ENCODE results near the gene ZNF365. TPM values are rescaled to one million over a fixed set of nuclear protein-coding genes. Genes with fewer than 3 reads are reported as not detected.
"Not testable (repeated sequence)": the region's sequence is repeated elsewhere in the genome, so short reads cannot be mapped to it uniquely, and the experiment has no call there.

Gene ZNF365
- total and polyA plus RNA-seq, 4 donors = 0.87 to 2.4 (median 1.2) TPM

DNA sequence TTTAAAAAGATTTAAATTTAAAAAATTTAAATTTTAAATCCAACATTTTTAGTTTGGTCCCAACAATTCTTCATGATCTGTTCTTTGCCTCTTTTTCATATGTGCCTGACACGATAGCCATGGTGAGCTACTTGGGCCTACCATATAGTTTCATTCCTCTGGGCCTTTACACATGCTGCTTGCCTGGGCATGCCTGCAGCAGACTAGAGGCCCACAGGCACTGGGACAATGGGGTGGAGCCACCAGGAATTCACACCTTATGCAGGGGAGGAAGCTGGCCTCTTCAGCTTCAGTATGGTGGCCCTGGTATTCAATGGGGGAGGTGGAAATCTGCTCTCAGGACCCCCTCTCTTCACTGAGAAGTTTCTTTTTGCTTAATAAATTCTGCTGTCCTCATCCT, 37.8 kb upstream of the ZNF365 start:
- H3K4me3 ChIP-seq (ENCODE audit: low read length in 2 of 2) = no peak overlapping the region
- H3K9me3 ChIP-seq (ENCODE audit: control insufficient read depth, low read length) = no peaks in the 10 kb centered on the region
- intact Hi-C loops (cut with DNase I) = no loop called here
- no peaks in the 10 kb centered on the region for H3K36me3 ChIP-seq (ENCODE audit: control insufficient read depth in 1 of 2, insufficient read depth in 2 of 2, low read length in 1 of 2)
- ATAC-seq (ENCODE audit: low FRiP score) (no peak), DNase-seq (no peak)
- WGBS, 2 donors = 95 to 100% methylated on average over 1 of the region's 1 CpG
- no peaks in the 10 kb centered on the region for H3K27me3 ChIP-seq (ENCODE audit: control insufficient read depth in 1 of 2, insufficient read depth in 2 of 2, low read length in 1 of 2)
- H3K27ac ChIP-seq (ENCODE audit: low read depth in 1 of 2, low read length in 2 of 2) = no peak overlapping the region
- H3K4me1 ChIP-seq (ENCODE audit: control insufficient read depth in 1 of 2, insufficient read depth in 2 of 2, low read length in 2 of 2) = no peaks in the 10 kb centered on the region

DNA sequence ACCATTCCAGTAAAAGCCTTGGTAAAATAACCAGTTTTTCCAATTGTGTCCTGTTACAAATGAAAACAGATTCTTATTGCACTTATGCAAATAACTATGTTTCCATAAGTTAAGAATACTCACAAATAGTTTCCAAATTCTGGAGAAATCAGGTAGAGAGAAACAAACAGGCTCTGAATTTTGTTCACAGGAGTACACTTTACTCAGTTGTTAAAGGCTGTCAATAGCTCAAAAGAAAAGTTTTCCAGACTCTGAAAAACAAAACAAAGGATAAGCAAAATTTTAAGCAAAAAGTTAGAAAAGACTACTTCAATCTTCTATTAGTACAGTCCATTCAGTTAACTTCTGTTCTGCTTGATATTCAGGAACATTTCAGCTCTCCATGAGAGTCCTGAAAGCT, 32.8 kb upstream of the ZNF365 start:
- intact Hi-C loops (cut with DNase I) = no loop called here
- H3K36me3 ChIP-seq (ENCODE audit: control insufficient read depth in 1 of 2, insufficient read depth in 2 of 2, low read length in 1 of 2) = no peaks in the 10 kb centered on the region
- ATAC-seq (ENCODE audit: low FRiP score) = no peak

GRCh38 chr10:62343000-62343399, 31.2 kb upstream of the ZNF365 start:
- H3K36me3 ChIP-seq (ENCODE audit: control insufficient read depth in 1 of 2, insufficient read depth in 2 of 2, low read length in 1 of 2) = no peaks in the 10 kb centered on the region
- no peak for DNase-seq
- H3K4me1 ChIP-seq (ENCODE audit: control insufficient read depth in 1 of 2, insufficient read depth in 2 of 2, low read length in 2 of 2) = no peaks in the 10 kb centered on the region
- peaks cover 6% of the 10 kb centered on the region for H3K9me3 ChIP-seq (ENCODE audit: control insufficient read depth, low read length)
- ATAC-seq (ENCODE audit: low FRiP score) = no peak
- no peak overlapping the region for H3K4me3 ChIP-seq (ENCODE audit: low read length in 2 of 2)
- WGBS, 2 donors = 90 to 95% methylated on average over 1 of the region's 1 CpG
- H3K27ac ChIP-seq (ENCODE audit: low read depth in 1 of 2, low read length in 2 of 2) = no peak overlapping the region
- intact Hi-C loops (cut with DNase I) = no loop called here
- no peaks in the 10 kb centered on the region for H3K27me3 ChIP-seq (ENCODE audit: control insufficient read depth in 1 of 2, insufficient read depth in 2 of 2, low read length in 1 of 2)

More for the DNA sequence above, 32.8 kb upstream of the ZNF365 start:
- Histone ChIP-seq H3K9me3 (ENCODE audit: control insufficient read depth, low read length) (peaks cover 3% of the 10 kb centered on the region), H3K27me3 (ENCODE audit: control insufficient read depth in 1 of 2, insufficient read depth in 2 of 2, low read length in 1 of 2) (no peaks in the 10 kb centered on the region), H3K4me3 (ENCODE audit: low read length in 2 of 2) (no peak overlapping the region), H3K4me1 (ENCODE audit: control insufficient read depth in 1 of 2, insufficient read depth in 2 of 2, low read length in 2 of 2) (no peaks in the 10 kb centered on the region), H3K27ac (ENCODE audit: low read depth in 1 of 2, low read length in 2 of 2) (no peak overlapping the region)
- DNase-seq = no peak

DNA sequence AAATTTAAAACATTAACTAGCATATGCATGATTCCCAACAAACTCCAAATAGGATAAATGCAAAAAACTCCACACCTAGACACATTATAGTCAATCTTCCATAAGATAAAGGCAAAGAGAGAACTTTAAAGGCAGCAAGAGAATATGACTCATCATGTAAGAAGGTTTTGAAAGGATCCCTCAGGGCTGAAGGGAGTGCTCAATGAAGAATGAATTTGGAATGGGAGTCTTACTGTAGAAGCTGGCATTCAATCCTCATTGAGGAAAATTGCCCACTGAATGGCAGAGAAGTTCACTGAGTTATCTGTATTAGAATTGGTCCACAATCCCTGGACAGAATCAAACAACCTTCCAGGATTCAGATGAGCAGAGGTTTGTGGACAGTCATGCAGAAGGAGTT, 26.1 kb upstream of the ZNF365 start:
- Histone ChIP-seq H3K36me3 (ENCODE audit: control insufficient read depth in 1 of 2, insufficient read depth in 2 of 2, low read length in 1 of 2) (no peaks in the 10 kb centered on the region), H3K27me3 (ENCODE audit: control insufficient read depth in 1 of 2, insufficient read depth in 2 of 2, low read length in 1 of 2) (no peaks in the 10 kb centered on the region), H3K4me3 (ENCODE audit: low read length in 2 of 2) (no peak overlapping the region), H3K27ac (ENCODE audit: low read depth in 1 of 2, low read length in 2 of 2) (no peak overlapping the region), H3K4me1 (ENCODE audit: control insufficient read depth in 1 of 2, insufficient read depth in 2 of 2, low read length in 2 of 2) (no peaks in the 10 kb centered on the region), H3K9me3 (ENCODE audit: control insufficient read depth, low read length) (peaks cover 8% of the 10 kb centered on the region)
- ATAC-seq (ENCODE audit: low FRiP score) = no peak
- intact Hi-C loops (cut with DNase I) = no loop called here
- DNase-seq = no peak

- ATAC-seq (ENCODE audit: low FRiP score) (no peak), DNase-seq (no peak)
- Histone ChIP-seq H3K4me3 (ENCODE audit: low read length in 2 of 2) (no peak overlapping the region), H3K4me1 (ENCODE audit: control insufficient read depth in 1 of 2, insufficient read depth in 2 of 2, low read length in 2 of 2) (no peaks in the 10 kb centered on the region), H3K36me3 (ENCODE audit: control insufficient read depth in 1 of 2, insufficient read depth in 2 of 2, low read length in 1 of 2) (no peaks in the 10 kb centered on the region), H3K27ac (ENCODE audit: low read depth in 1 of 2, low read length in 2 of 2) (no peak overlapping the region), H3K27me3 (ENCODE audit: control insufficient read depth in 1 of 2, insufficient read depth in 2 of 2, low read length in 1 of 2) (no peaks in the 10 kb centered on the region), H3K9me3 (ENCODE audit: control insufficient read depth, low read length) (peaks cover 2% of the 10 kb centered on the region)
- intact Hi-C loops (cut with DNase I) = no loop called here
Observed at GRCh38 chr10:62352356-62352970, 21.7 kb upstream of the ZNF365 start.

- Histone ChIP-seq H3K9me3 (ENCODE audit: control insufficient read depth, low read length) (no peaks in the 10 kb centered on the region), H3K27me3 (ENCODE audit: control insufficient read depth in 1 of 2, insufficient read depth in 2 of 2, low read length in 1 of 2) (no peaks in the 10 kb centered on the region), H3K4me3 (ENCODE audit: low read length in 2 of 2) (no peak overlapping the region), H3K4me1 (ENCODE audit: control insufficient read depth in 1 of 2, insufficient read depth in 2 of 2, low read length in 2 of 2) (no peaks in the 10 kb centered on the region), H3K27ac (ENCODE audit: low read depth in 1 of 2, low read length in 2 of 2) (no peak overlapping the region), H3K36me3 (ENCODE audit: control insufficient read depth in 1 of 2, insufficient read depth in 2 of 2, low read length in 1 of 2) (no peaks in the 10 kb centered on the region)
- ATAC-seq (ENCODE audit: low FRiP score) = no peak
- intact Hi-C loops (cut with DNase I) = no loop called here
- WGBS, 2 donors = 88 to 90% methylated on average over 2 of the region's 2 CpGs
- DNase-seq = no peak
Observed at GRCh38 chr10:62354916-62355315, 19.3 kb upstream of the ZNF365 start.

GRCh38 chr10:62356447-62356846, 17.7 kb upstream of the ZNF365 start:
- no peak overlapping the region for H3K4me3 ChIP-seq (ENCODE audit: low read length in 2 of 2)
- ATAC-seq (ENCODE audit: low FRiP score) (no peak), DNase-seq (no peak)
- H3K9me3 ChIP-seq (ENCODE audit: control insufficient read depth, low read length) = no peaks in the 10 kb centered on the region
- intact Hi-C loops (cut with DNase I) = no loop called here
- H3K36me3 ChIP-seq (ENCODE audit: control insufficient read depth in 1 of 2, insufficient read depth in 2 of 2, low read length in 1 of 2) = no peaks in the 10 kb centered on the region
- no peaks in the 10 kb centered on the region for H3K4me1 ChIP-seq (ENCODE audit: control insufficient read depth in 1 of 2, insufficient read depth in 2 of 2, low read length in 2 of 2)
- H3K27ac ChIP-seq (ENCODE audit: low read depth in 1 of 2, low read length in 2 of 2) = no peak overlapping the region
- no peaks in the 10 kb centered on the region for H3K27me3 ChIP-seq (ENCODE audit: control insufficient read depth in 1 of 2, insufficient read depth in 2 of 2, low read length in 1 of 2)
- 85 to 93% methylated on average over 2 of the region's 2 CpGs for WGBS, 2 donors

- 81 to 93% methylated on average over 2 of the region's 2 CpGs for WGBS, 2 donors
- H3K4me1 ChIP-seq (ENCODE audit: control insufficient read depth in 1 of 2, insufficient read depth in 2 of 2, low read length in 2 of 2); intact Hi-C loops (cut with DNase I); H3K27ac ChIP-seq (ENCODE audit: low read depth in 1 of 2, low read length in 2 of 2); DNase-seq; H3K4me3 ChIP-seq (ENCODE audit: low read length in 2 of 2); H3K27me3 ChIP-seq (ENCODE audit: control insufficient read depth in 1 of 2, insufficient read depth in 2 of 2, low read length in 1 of 2); H3K9me3 ChIP-seq (ENCODE audit: control insufficient read depth, low read length); ATAC-seq (ENCODE audit: low FRiP score); H3K36me3 ChIP-seq (ENCODE audit: control insufficient read depth in 1 of 2, insufficient read depth in 2 of 2, low read length in 1 of 2): not testable (repeated sequence)
Observed at GRCh38 chr10:62358151-62358550, 16.0 kb upstream of the ZNF365 start.

DNA sequence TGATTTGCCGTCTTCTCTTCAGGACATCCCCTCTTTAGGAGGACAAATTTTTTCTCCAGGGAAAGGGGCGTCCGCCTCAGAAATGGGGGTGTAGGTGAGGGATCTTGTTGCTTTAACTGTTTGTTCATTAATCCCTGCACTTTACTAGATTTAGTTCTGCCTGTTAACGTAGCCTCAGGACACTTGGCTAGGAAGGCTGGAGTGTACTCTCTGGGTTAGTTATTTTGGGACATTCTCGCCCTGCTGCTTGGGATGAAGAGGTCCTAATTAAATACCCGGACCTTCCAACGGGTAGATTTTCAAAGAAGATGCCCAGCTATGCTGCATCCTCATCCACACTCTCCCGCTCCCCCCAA, 552 bp upstream of the ZNF365 start:
- WGBS, 2 donors = 9 to 12% methylated on average over 8 of the region's 8 CpGs
- peak overlapping the region in 1 of 2 donors; percentile 84 for H3K4me3 ChIP-seq (ENCODE audit: low read length in 2 of 2)
- no peaks in the 10 kb centered on the region for H3K27me3 ChIP-seq (ENCODE audit: control insufficient read depth in 1 of 2, insufficient read depth in 2 of 2, low read length in 1 of 2)
- H3K9me3 ChIP-seq (ENCODE audit: control insufficient read depth, low read length) = no peaks in the 10 kb centered on the region
- no peaks in the 10 kb centered on the region for H3K4me1 ChIP-seq (ENCODE audit: control insufficient read depth in 1 of 2, insufficient read depth in 2 of 2, low read length in 2 of 2)
- ATAC-seq (ENCODE audit: low FRiP score) (peak; percentile 59), DNase-seq (no peak)
- no peak overlapping the region for H3K27ac ChIP-seq (ENCODE audit: low read depth in 1 of 2, low read length in 2 of 2)
- no peaks in the 10 kb centered on the region for H3K36me3 ChIP-seq (ENCODE audit: control insufficient read depth in 1 of 2, insufficient read depth in 2 of 2, low read length in 1 of 2)
- intact Hi-C loops (cut with DNase I) = loop anchor here in 1 of 2 donors (5.0 kb wide), 1 partner anchor 59 kb away; no protein-coding TSS in a partner anchor
